Upper lobe of left lung (tissue), 6 donors: Measurements from ENCODE around the gene GRIPAP1. TPM values are rescaled to one million over a fixed set of nuclear protein-coding genes. Genes with fewer than 3 reads are reported as not detected.

Experiments used
- ATAC-seq, 2 donors: fragments of 200-7000 bp; cut with Tn5 transposase; one replicate each; pipeline ENCODE4 v1.9.1; 2022; ENCODE audit warnings: mild to moderate bottlenecking in 2 of 2, moderate library complexity in 2 of 2; ENCODE audit not compliant: low FRiP score in 2 of 2
- DNase-seq, 2 donors: peaks; one replicate each; pipeline ENCODE4 v3.0.0-alpha.2; 2019 to 2020
- H3K27ac ChIP-seq, 4 donors: fragments of 200-600 bp; sonication (generic); one replicate each; pipeline ENCODE4 v1.5.1; 2016 to 2019
- H3K27me3 ChIP-seq, 4 donors: fragments of 200-600 bp; sonication (generic); one replicate each; pipeline ENCODE4 v1.5.1; 2017 to 2019
- H3K36me3 ChIP-seq, 4 donors: fragments of 200-600 bp; sonication (generic); one replicate each; pipeline ENCODE4 v1.5.1; 2016 to 2019
- H3K4me1 ChIP-seq, 4 donors: fragments of 200-600 bp; sonication (generic); one replicate each; pipeline ENCODE4 v1.5.1; 2018 to 2019
- H3K4me3 ChIP-seq, 4 donors: fragments of 200-600 bp; sonication (generic); one replicate each; pipeline ENCODE4 v1.5.1; 2017 to 2019; ENCODE audit warnings: mild to moderate bottlenecking in 2 of 4, moderate library complexity in 1 of 4
- H3K9me3 ChIP-seq, 4 donors: fragments of 200-600 bp; sonication (generic); one replicate each; pipeline ENCODE4 v1.5.1; 2018 to 2019
- EP300 ChIP-seq, 4 donors: sonication (generic); formaldehyde crosslinking; IDR thresholded peaks; one replicate each; pipeline ENCODE4 v1.5.1; 2017; ENCODE audit warnings: antibody characterized with exemption in 4 of 4, control low read depth in 2 of 4
- POLR2A ChIP-seq, 4 donors: fragments of 450-650 bp; IDR thresholded peaks; one replicate each; pipeline ENCODE4 v1.5.1; 2016 to 2017; ENCODE audit warnings: antibody characterized with exemption in 4 of 4, mild to moderate bottlenecking in 2 of 4
- POLR2AphosphoS5 ChIP-seq, 2 donors: sonication (generic); formaldehyde crosslinking; IDR thresholded peaks; one replicate each; pipeline ENCODE4 v1.5.1; 2017; ENCODE audit warnings: antibody characterized with exemption in 2 of 2
- WGBS, 2 donors: methylation state at CpG; one replicate each; pipeline ENCODE4 v1.1.5; 2017 to 2018; 5-methylcytosine and 5-hydroxymethylcytosine counted together
- total RNA-seq, 6 donors: library from RNA; depleted of rRNA in 4 of 6; stranded (reverse); fragments of >200 nt in 4 of 6; gene quantifications; one replicate each; pipeline versions ENCODE4 v1.1.0 to v1.2.1, GENCODE V29; 2016 to 2021
- TF ChIP-seq, protein P1 (sequence below), 6 experiments: fragments of 450-650 bp in 4 of 6; fragments of 200-600 bp in 2 of 6; sonication (generic) in 2 of 6; IDR thresholded peaks; one replicate each; pipeline ENCODE4 v1.5.1; 2016 to 2019; ENCODE audit warnings: antibody characterized with exemption in 6 of 6
- donor health status: DM: no; HTN: no; CAD: no; lungs with moderate emphysema.
- donor health status: DM: no; HTN: yes; CAD: no; lungs with severe emphysema.

Gene GRIPAP1
- total RNA-seq, 6 donors from 2014 or later = 37.5 to 140 (median 50.8) TPM

DNA sequence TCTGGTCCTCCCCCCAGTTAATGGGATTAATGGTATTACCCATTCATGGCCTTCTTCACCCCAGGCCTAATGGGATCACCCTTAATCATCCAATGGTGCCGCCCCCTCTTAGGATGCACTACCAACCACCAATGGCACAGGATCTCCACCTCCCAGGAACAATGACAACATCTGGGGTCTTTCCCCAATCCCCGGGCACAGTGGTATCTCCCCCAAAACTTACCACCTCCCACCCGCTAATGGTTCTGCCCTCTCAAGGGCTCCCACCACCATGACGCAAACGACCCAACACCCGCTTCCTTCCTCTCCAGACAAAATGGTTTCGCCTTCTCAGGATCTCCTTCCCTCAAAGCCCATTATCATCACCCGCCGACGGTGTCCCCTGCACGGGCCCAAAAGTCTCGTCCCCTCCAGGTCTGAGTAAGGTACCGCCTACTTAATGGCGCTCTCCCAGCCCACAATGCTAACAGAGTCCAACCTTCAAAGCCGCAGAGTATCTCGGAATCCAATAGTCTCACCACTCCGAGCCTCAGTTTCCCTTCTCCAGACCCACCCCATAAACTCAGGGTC, 458 bp downstream of the GRIPAP1 start:
- DNase-seq (peak in 1 of 2 donors; percentile 32), ATAC-seq (peak; percentile 15 to 60)
- Histone ChIP-seq H3K4me1 (peaks cover 0 to 9% (median 4%) of the 10 kb centered on the region in 4 donors), H3K27ac (peak overlapping the region; percentile 81 to 92 (median 86)), H3K27me3 (no peaks in the 10 kb centered on the region), H3K4me3 (peak overlapping the region; percentile 15 to 72 (median 58)), H3K9me3 (peaks cover 0 to 4% (median 0%) of the 10 kb centered on the region in 4 donors), H3K36me3 (peaks cover 0 to 17% (median 2%) of the 10 kb centered on the region in 4 donors)
- no peak for TF ChIP-seq POLR2AphosphoS5 (IDR thresholded peaks at IDR 0.05)
- no peak for TF ChIP-seq POLR2A (IDR thresholded peaks at IDR 0.05)
- TF ChIP-seq, protein P1, sequence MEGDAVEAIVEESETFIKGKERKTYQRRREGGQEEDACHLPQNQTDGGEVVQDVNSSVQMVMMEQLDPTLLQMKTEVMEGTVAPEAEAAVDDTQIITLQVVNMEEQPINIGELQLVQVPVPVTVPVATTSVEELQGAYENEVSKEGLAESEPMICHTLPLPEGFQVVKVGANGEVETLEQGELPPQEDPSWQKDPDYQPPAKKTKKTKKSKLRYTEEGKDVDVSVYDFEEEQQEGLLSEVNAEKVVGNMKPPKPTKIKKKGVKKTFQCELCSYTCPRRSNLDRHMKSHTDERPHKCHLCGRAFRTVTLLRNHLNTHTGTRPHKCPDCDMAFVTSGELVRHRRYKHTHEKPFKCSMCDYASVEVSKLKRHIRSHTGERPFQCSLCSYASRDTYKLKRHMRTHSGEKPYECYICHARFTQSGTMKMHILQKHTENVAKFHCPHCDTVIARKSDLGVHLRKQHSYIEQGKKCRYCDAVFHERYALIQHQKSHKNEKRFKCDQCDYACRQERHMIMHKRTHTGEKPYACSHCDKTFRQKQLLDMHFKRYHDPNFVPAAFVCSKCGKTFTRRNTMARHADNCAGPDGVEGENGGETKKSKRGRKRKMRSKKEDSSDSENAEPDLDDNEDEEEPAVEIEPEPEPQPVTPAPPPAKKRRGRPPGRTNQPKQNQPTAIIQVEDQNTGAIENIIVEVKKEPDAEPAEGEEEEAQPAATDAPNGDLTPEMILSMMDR (IDR thresholded peaks at IDR 0.05) = no peak
- TF ChIP-seq EP300 (IDR thresholded peaks at IDR 0.05) = no peak
- WGBS, 2 donors = 4 to 47% methylated on average over 12 to 17 of the region's 17 CpGs

DNA sequence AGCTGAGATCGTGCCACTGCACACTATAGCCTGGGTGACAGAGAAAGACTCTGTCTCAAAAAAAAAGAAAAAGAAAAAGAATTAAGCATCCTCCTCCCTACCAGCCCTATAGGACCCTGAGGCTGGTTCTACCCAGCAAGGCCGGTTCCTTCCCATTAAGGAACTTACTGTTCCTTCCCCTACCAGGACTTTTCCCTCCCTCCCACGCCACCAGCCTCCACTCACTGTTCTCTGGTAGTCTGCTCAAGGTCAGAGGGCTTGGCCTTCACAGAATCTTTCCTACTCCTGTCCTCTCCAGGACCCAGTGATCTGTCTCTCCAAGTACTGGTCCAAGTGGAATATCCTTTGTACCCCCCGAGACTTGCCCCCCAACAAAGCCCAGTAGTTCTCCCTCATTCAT, 1.4 kb downstream of the GRIPAP1 start:
- Histone ChIP-seq H3K9me3 (peaks cover 0 to 4% (median 0%) of the 10 kb centered on the region in 4 donors), H3K36me3 (peaks cover 0 to 17% (median 2%) of the 10 kb centered on the region in 4 donors), H3K4me3 (peak overlapping the region in 1 of 4 donors; percentile 72), H3K27ac (no peak overlapping the region), H3K4me1 (peaks cover 0 to 9% (median 4%) of the 10 kb centered on the region in 4 donors), H3K27me3 (no peaks in the 10 kb centered on the region)
- WGBS, 2 donors = 88 to 97% methylated on average over 4 of the region's 4 CpGs
- DNase-seq = no peak
- ATAC-seq = no peak
- TF ChIP-seq POLR2AphosphoS5 (IDR thresholded peaks at IDR 0.05) = no peak
- no peak for TF ChIP-seq EP300 (IDR thresholded peaks at IDR 0.05)

DNA sequence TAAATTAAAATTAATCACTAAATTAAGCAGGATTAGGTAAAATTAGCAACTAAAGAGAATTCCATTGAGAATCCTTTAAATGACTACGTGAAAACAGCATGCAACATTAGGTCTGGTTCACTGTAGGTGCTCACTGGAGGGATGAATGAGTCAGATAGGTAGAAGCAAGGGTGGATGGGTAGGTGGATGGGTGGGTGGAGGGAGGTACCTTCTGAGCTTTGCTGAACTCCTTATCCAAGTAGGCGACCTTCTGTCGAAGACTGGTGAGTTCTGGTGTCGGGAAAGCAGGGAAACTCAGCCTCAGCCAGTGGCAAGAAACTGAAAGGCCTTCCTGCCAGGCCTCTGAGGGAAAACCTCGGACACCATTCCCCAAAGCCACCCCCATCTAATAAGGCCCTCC, 3.0 kb downstream of the GRIPAP1 start:
- peaks cover 0 to 9% (median 4%) of the 10 kb centered on the region in 4 donors for H3K4me1 ChIP-seq
- H3K4me3 ChIP-seq = no peak overlapping the region
- peaks cover 0 to 4% (median 0%) of the 10 kb centered on the region in 4 donors for H3K9me3 ChIP-seq
- 73 to 88% methylated on average over 1 to 5 of the region's 5 CpGs for WGBS, 2 donors
- TF ChIP-seq, protein P1 (IDR thresholded peaks at IDR 0.05) = no peak
- TF ChIP-seq POLR2AphosphoS5 (IDR thresholded peaks at IDR 0.05) (no peak), EP300 (IDR thresholded peaks at IDR 0.05) (no peak), POLR2A (IDR thresholded peaks at IDR 0.05) (no peak)
- ATAC-seq = no peak
- DNase-seq = no peak
- no peak overlapping the region for H3K27ac ChIP-seq
- peaks cover 0 to 17% (median 2%) of the 10 kb centered on the region in 4 donors for H3K36me3 ChIP-seq
- no peaks in the 10 kb centered on the region for H3K27me3 ChIP-seq

DNA sequence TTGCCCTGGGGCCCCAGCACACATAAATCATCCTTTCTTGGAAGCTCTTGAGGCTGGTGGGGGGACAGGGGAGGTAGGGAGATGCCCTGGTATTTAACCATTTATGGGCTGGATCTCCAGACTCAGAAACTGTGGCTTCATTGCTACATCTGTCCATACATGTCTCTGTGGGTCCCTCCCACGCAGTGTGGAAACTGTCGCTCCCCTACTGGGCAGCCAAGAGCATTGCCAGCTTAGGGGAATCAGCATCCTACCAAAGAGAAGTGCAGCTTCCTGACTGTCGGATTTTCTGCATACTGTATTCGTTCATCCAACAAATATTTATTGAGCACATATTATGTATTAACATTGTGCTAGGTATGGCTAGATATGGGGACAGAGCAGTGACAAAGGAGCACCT, 3.7 kb downstream of the GRIPAP1 start:
- TF ChIP-seq, protein P1 (IDR thresholded peaks at IDR 0.05) = no peak
- TF ChIP-seq POLR2A (IDR thresholded peaks at IDR 0.05) = no peak
- TF ChIP-seq EP300 (IDR thresholded peaks at IDR 0.05) = no peak
- no peak for TF ChIP-seq POLR2AphosphoS5 (IDR thresholded peaks at IDR 0.05)
- Histone ChIP-seq H3K4me1 (peaks cover 0 to 9% (median 4%) of the 10 kb centered on the region in 4 donors), H3K9me3 (peaks cover 0 to 4% (median 0%) of the 10 kb centered on the region in 4 donors), H3K27me3 (no peaks in the 10 kb centered on the region), H3K4me3 (no peak overlapping the region), H3K36me3 (peaks cover 0 to 23% (median 2%) of the 10 kb centered on the region in 4 donors), H3K27ac (no peak overlapping the region)
- WGBS, 2 donors = 82% methylated on average over 4 of the region's 4 CpGs; no CpG with 5 or more reads in 1 of the 2 donors
- DNase-seq = no peak
- ATAC-seq = no peak

DNA sequence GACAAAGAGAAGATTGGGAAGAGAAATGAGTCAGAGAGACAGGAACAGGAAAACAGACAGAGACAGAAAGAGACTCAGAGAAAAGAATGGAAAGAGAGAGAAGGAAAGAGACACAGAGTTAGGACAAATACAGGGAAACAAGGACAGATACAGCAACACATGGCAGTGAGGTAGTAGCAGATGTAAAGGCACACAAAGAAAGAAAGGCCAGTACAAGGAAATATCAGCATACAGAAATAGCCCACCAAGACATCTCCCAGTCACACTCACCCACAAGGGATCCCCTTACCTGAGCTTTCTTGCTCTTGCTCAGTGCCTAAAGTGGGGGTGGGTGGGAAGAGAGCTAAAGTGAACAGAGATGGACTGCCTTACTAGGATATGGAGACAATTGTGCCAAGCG, 4.2 kb downstream of the GRIPAP1 start:
- WGBS, 2 donors = 71 to 100% methylated on average over 1 of the region's 1 CpG
- DNase-seq (no peak), ATAC-seq (no peak)
- peaks cover 0 to 28% (median 2%) of the 10 kb centered on the region in 4 donors for H3K36me3 ChIP-seq
- peaks cover 0 to 9% (median 4%) of the 10 kb centered on the region in 4 donors for H3K4me1 ChIP-seq
- no peak overlapping the region for H3K27ac ChIP-seq
- H3K4me3 ChIP-seq = no peak overlapping the region
- H3K27me3 ChIP-seq = no peaks in the 10 kb centered on the region
- TF ChIP-seq, protein P1 (IDR thresholded peaks at IDR 0.05) = no peak
- no peak for TF ChIP-seq POLR2AphosphoS5 (IDR thresholded peaks at IDR 0.05)
- no peak for TF ChIP-seq POLR2A (IDR thresholded peaks at IDR 0.05)
- TF ChIP-seq EP300 (IDR thresholded peaks at IDR 0.05) = no peak
- H3K9me3 ChIP-seq = peaks cover 0 to 4% (median 0%) of the 10 kb centered on the region in 4 donors
